ENCODE data around the gene SLC2A13. TPM values are rescaled to one million over a fixed set of nuclear protein-coding genes. Genes with fewer than 3 reads are reported as not detected.

The SLC2A13 gene
- total and polyA plus RNA-seq, 11 donors, result 1.9 to 17.6 (median 8.5) TPM

DNA sequence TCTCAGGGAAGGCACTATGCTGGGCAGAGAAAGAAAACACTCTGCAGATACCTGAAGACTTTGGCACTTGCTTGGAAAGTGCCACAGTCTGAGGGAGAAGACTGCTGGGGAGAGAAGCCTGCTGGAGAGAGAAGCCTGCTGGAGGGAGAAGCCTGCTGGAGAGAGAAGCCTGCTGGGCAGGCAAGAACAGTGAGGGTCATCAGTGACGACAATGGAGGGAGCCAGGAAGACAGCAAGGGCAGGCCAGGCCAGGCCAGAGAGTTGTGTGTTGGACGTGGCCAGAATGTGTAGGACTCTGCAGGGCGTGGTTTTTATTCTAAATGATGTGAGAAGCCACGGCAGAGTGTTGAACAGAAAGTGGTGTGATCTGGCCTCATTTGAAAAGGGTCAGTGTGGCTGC is 301.0 kb downstream of the SLC2A13 start:
- intact Hi-C loops (cut with DNase I), result no loop called here
- Histone ChIP-seq H3K36me3 (no peaks in the 10 kb centered on the region), H3K27ac (no peak overlapping the region), H3K4me1 (no peaks in the 10 kb centered on the region), H3K27me3 (no peaks in the 10 kb centered on the region), H3K9me3 (peaks cover 0 to 2% (median 0%) of the 10 kb centered on the region in 12 donors), H3K4me3 (no peak overlapping the region)
- ATAC-seq (no peak), DNase-seq (no peak)
- 67 to 70% (median 69%) methylated on average over 4 of the region's 4 CpGs for WGBS, 4 donors
- TF ChIP-seq, protein P1, sequence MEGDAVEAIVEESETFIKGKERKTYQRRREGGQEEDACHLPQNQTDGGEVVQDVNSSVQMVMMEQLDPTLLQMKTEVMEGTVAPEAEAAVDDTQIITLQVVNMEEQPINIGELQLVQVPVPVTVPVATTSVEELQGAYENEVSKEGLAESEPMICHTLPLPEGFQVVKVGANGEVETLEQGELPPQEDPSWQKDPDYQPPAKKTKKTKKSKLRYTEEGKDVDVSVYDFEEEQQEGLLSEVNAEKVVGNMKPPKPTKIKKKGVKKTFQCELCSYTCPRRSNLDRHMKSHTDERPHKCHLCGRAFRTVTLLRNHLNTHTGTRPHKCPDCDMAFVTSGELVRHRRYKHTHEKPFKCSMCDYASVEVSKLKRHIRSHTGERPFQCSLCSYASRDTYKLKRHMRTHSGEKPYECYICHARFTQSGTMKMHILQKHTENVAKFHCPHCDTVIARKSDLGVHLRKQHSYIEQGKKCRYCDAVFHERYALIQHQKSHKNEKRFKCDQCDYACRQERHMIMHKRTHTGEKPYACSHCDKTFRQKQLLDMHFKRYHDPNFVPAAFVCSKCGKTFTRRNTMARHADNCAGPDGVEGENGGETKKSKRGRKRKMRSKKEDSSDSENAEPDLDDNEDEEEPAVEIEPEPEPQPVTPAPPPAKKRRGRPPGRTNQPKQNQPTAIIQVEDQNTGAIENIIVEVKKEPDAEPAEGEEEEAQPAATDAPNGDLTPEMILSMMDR (IDR thresholded peaks at IDR 0.05), result no peak
- no peak for TF ChIP-seq POLR2A (IDR thresholded peaks at IDR 0.05)

DNA sequence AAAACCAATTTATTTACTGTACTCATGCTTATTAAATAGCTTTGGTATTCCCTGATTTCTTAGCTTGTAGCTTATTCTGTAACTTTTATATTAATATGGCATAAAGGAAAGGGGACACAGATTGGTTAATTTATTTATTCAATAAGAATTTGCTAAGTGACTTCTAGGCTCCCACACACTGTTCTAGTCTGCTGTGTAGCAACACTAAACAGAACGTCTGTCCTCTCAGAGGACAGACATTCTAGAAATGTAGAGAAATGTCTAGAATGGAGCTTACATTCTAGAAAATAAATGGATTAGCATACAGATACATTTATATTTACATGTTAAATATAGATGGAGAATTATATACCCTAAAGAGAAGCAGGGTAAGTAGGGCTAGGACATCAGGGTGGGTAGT is 301.4 kb downstream of the SLC2A13 start:
- no peak for DNase-seq
- WGBS, 4 donors, result 77 to 94% (median 89%) methylated on average over 1 of the region's 1 CpG
- no peak overlapping the region for H3K4me3 ChIP-seq
- H3K9me3 ChIP-seq, result no peaks in the 10 kb centered on the region
- H3K4me1 ChIP-seq, result no peaks in the 10 kb centered on the region
- no peak overlapping the region for H3K27ac ChIP-seq
- no peaks in the 10 kb centered on the region for H3K27me3 ChIP-seq
- intact Hi-C loops (cut with DNase I), result no loop called here
- no peak for ATAC-seq
- H3K36me3 ChIP-seq, result no peaks in the 10 kb centered on the region
- TF ChIP-seq POLR2A (IDR thresholded peaks at IDR 0.05), result no peak
- TF ChIP-seq, protein P1 (IDR thresholded peaks at IDR 0.05), result no peak

GRCh38 chr12:39803151-39803550 is 302.7 kb downstream of the SLC2A13 start:
- ATAC-seq, result no peak
- TF ChIP-seq, protein P1 (IDR thresholded peaks at IDR 0.05), result no peak
- TF ChIP-seq POLR2A (IDR thresholded peaks at IDR 0.05), result no peak
- Histone ChIP-seq H3K9me3 (no peaks in the 10 kb centered on the region), H3K27ac (no peak overlapping the region), H3K27me3 (no peaks in the 10 kb centered on the region), H3K4me3 (no peak overlapping the region), H3K4me1 (no peaks in the 10 kb centered on the region), H3K36me3 (no peaks in the 10 kb centered on the region)
- WGBS, 4 donors, result 74 to 80% (median 78%) methylated on average over 2 of the region's 2 CpGs
- intact Hi-C loops (cut with DNase I), result no loop called here
- DNase-seq, result no peak

- intact Hi-C loops (cut with DNase I), result no loop called here
- ATAC-seq (no peak), DNase-seq (no peak)
- no peak for TF ChIP-seq POLR2A (IDR thresholded peaks at IDR 0.05)
- H3K27ac ChIP-seq, result no peak overlapping the region
- 91 to 96% (median 92%) methylated on average over 4 of the region's 4 CpGs for WGBS, 4 donors
- no peak overlapping the region for H3K4me3 ChIP-seq
- no peaks in the 10 kb centered on the region for H3K36me3 ChIP-seq
- no peaks in the 10 kb centered on the region for H3K9me3 ChIP-seq
- H3K27me3 ChIP-seq, result no peaks in the 10 kb centered on the region
- no peaks in the 10 kb centered on the region for H3K4me1 ChIP-seq
Measured at GRCh38 chr12:39798977-39799376, 306.9 kb downstream of the SLC2A13 start.

- TF ChIP-seq, protein P1 (IDR thresholded peaks at IDR 0.05), result no peak
- no peak for TF ChIP-seq POLR2A (IDR thresholded peaks at IDR 0.05)
- no peaks in the 10 kb centered on the region for H3K9me3 ChIP-seq
- H3K27me3 ChIP-seq, result no peaks in the 10 kb centered on the region
- WGBS, 4 donors, result 69 to 77% (median 72%) methylated on average over 5 of the region's 5 CpGs
- ATAC-seq (no peak), DNase-seq (no peak)
- H3K4me3 ChIP-seq, result no peak overlapping the region
- no peaks in the 10 kb centered on the region for H3K36me3 ChIP-seq
- no peaks in the 10 kb centered on the region for H3K4me1 ChIP-seq
- no peak overlapping the region for H3K27ac ChIP-seq
- intact Hi-C loops (cut with DNase I), result no loop called here
Measured at GRCh38 chr12:39798429-39798828, 307.5 kb downstream of the SLC2A13 start.
